ENCODE measurements around the gene ECEL1. TPM values are rescaled to one million over a fixed set of nuclear protein-coding genes. Genes with fewer than 3 reads are reported as not detected.
A peak's percentile ranks its signal among the peaks of the same experiment; 100 is the strongest.
"Not testable (repeated sequence)": the region's sequence is repeated elsewhere in the genome, so short reads cannot be mapped to it uniquely, and the experiment has no call there.

Gene ECEL1
- total RNA-seq, 2 experiments from 2014 or later = not detected

GRCh38 chr2:232451645-232452044, 36.0 kb downstream of the ECEL1 start:
- H3K27ac Mint-ChIP-seq; DNase-seq; H3K36me3 Mint-ChIP-seq (ENCODE audit: low read depth); H3K27me3 Mint-ChIP-seq; POLR2A ChIA-PET; H3K4me3 Mint-ChIP-seq; H3K4me1 Mint-ChIP-seq; CTCF ChIA-PET; H3K9me3 Mint-ChIP-seq: not testable (repeated sequence)

GRCh38 chr2:232449964-232450363, 37.7 kb downstream of the ECEL1 start:
- ChIA-PET CTCF (no interaction called here), POLR2A (no interaction called here)
- DNase-seq = no peak
- Mint-ChIP-seq H3K9me3 (no peaks in the 10 kb centered on the region), H3K27me3 (peaks cover 7% of the 10 kb centered on the region), H3K4me3 (no peak overlapping the region), H3K27ac (no peak overlapping the region), H3K4me1 (no peaks in the 10 kb centered on the region), H3K36me3 (ENCODE audit: low read depth) (no peaks in the 10 kb centered on the region)

- Mint-ChIP-seq H3K36me3 (ENCODE audit: low read depth) (no peaks in the 10 kb centered on the region), H3K27me3 (peaks cover 5% of the 10 kb centered on the region), H3K9me3 (no peaks in the 10 kb centered on the region), H3K4me1 (no peaks in the 10 kb centered on the region), H3K27ac (no peak overlapping the region), H3K4me3 (no peak overlapping the region)
- ChIA-PET CTCF (interaction anchor here (0.6 to 2.2 kb wide), 2 partner anchors 23 to 72 kb away, joined by 3 to 7 read pairs; partner anchors contain the start of gene PRSS56), POLR2A (no interaction called here)
- DNase-seq = no peak
These were observed 39.3 kb downstream of the ECEL1 start for GRCh38 chr2:232448304-232448690.

- H3K27ac Mint-ChIP-seq = no peak overlapping the region
- H3K36me3 Mint-ChIP-seq (ENCODE audit: low read depth) = no peaks in the 10 kb centered on the region
- no peak for DNase-seq
- ChIA-PET POLR2A (interaction anchor here (0.8 kb wide), 1 partner anchor 73 kb away, joined by 3 read pairs; the partner anchor contains the start of gene PRSS56), CTCF (interaction anchor here (0.6 to 2.2 kb wide), 3 partner anchors 18 to 73 kb away, joined by 3 to 7 read pairs (median 6); partner anchors contain the start of gene PRSS56)
- no peaks in the 10 kb centered on the region for H3K4me1 Mint-ChIP-seq
- no peaks in the 10 kb centered on the region for H3K9me3 Mint-ChIP-seq
- H3K27me3 Mint-ChIP-seq = peaks cover 1% of the 10 kb centered on the region
- no peak overlapping the region for H3K4me3 Mint-ChIP-seq
These were observed 39.9 kb downstream of the ECEL1 start for GRCh38 chr2:232447638-232448303.

GRCh38 chr2:232447091-232447620, 40.5 kb downstream of the ECEL1 start:
- Mint-ChIP-seq H3K9me3 (no peaks in the 10 kb centered on the region), H3K4me3 (no peak overlapping the region), H3K36me3 (ENCODE audit: low read depth) (no peaks in the 10 kb centered on the region), H3K4me1 (no peaks in the 10 kb centered on the region), H3K27ac (no peak overlapping the region), H3K27me3 (no peaks in the 10 kb centered on the region)
- DNase-seq = no peak
- POLR2A ChIA-PET = interaction anchor here (0.8 kb wide), 1 partner anchor 73 kb away, joined by 3 read pairs; the partner anchor contains the start of gene PRSS56
- CTCF ChIA-PET = interaction anchor here (1.6 to 2.2 kb wide), 3 partner anchors 17 to 76 kb away, joined by 6 to 9 read pairs (median 7); partner anchors contain the start of gene PRSS56

- DNase-seq; H3K9me3 Mint-ChIP-seq; H3K27me3 Mint-ChIP-seq; H3K4me1 Mint-ChIP-seq; H3K4me3 Mint-ChIP-seq; H3K36me3 Mint-ChIP-seq (ENCODE audit: low read depth); H3K27ac Mint-ChIP-seq; POLR2A ChIA-PET: not testable (repeated sequence)
- CTCF ChIA-PET = interaction anchor here (0.5 to 1.9 kb wide), 3 partner anchors 16 to 1286 kb away, joined by 5 to 9 read pairs (median 6); no protein-coding TSS in a partner anchor
These were observed 41.3 kb downstream of the ECEL1 start for GRCh38 chr2:232446266-232446777.

- H3K27me3 Mint-ChIP-seq; POLR2A ChIA-PET; H3K27ac Mint-ChIP-seq; H3K4me1 Mint-ChIP-seq; H3K9me3 Mint-ChIP-seq; H3K4me3 Mint-ChIP-seq; DNase-seq; H3K36me3 Mint-ChIP-seq (ENCODE audit: low read depth): not testable (repeated sequence)
- CTCF ChIA-PET = interaction anchor here (1.4 to 1.6 kb wide), 2 partner anchors 78 to 126 kb away, joined by 4 to 9 read pairs; no protein-coding TSS in a partner anchor
These were observed 42.3 kb downstream of the ECEL1 start for GRCh38 chr2:232445149-232445885.

GRCh38 chr2:232444409-232445148, 43.1 kb downstream of the ECEL1 start:
- Mint-ChIP-seq H3K36me3 (ENCODE audit: low read depth) (no peaks in the 10 kb centered on the region), H3K27ac (no peak overlapping the region), H3K4me3 (no peak overlapping the region), H3K27me3 (no peaks in the 10 kb centered on the region), H3K4me1 (no peaks in the 10 kb centered on the region), H3K9me3 (no peaks in the 10 kb centered on the region)
- peak; percentile 73 for DNase-seq
- CTCF ChIA-PET = interaction anchor here (1.1 to 1.4 kb wide), 2 partner anchors 69 to 127 kb away, joined by 3 to 4 read pairs; no protein-coding TSS in a partner anchor
- POLR2A ChIA-PET = no interaction called here

GRCh38 chr2:232443669-232444408, 43.8 kb downstream of the ECEL1 start:
- POLR2A ChIA-PET; DNase-seq; H3K27me3 Mint-ChIP-seq; H3K27ac Mint-ChIP-seq; H3K4me3 Mint-ChIP-seq; H3K36me3 Mint-ChIP-seq (ENCODE audit: low read depth); H3K9me3 Mint-ChIP-seq; H3K4me1 Mint-ChIP-seq: not testable (repeated sequence)
- CTCF ChIA-PET = interaction anchor here (1.1 to 1.4 kb wide), 2 partner anchors 69 to 128 kb away, joined by 3 to 4 read pairs; no protein-coding TSS in a partner anchor

- H3K27ac Mint-ChIP-seq; H3K36me3 Mint-ChIP-seq (ENCODE audit: low read depth); POLR2A ChIA-PET; H3K9me3 Mint-ChIP-seq; H3K4me3 Mint-ChIP-seq; DNase-seq; H3K27me3 Mint-ChIP-seq; H3K4me1 Mint-ChIP-seq: not testable (repeated sequence)
- CTCF ChIA-PET = interaction anchor here (1.7 kb wide), 1 partner anchor 31 kb away, joined by 3 read pairs; no protein-coding TSS in a partner anchor
These were observed 44.6 kb downstream of the ECEL1 start for GRCh38 chr2:232443047-232443446.

- POLR2A ChIA-PET; DNase-seq; H3K36me3 Mint-ChIP-seq (ENCODE audit: low read depth); H3K4me3 Mint-ChIP-seq; H3K27ac Mint-ChIP-seq; H3K27me3 Mint-ChIP-seq; H3K9me3 Mint-ChIP-seq; H3K4me1 Mint-ChIP-seq: not testable (repeated sequence)
- CTCF ChIA-PET = interaction anchor here (1.7 kb wide), 1 partner anchor 32 kb away, joined by 3 read pairs; no protein-coding TSS in a partner anchor
These were observed 45.2 kb downstream of the ECEL1 start for GRCh38 chr2:232442431-232442830.

- H3K27ac Mint-ChIP-seq; H3K36me3 Mint-ChIP-seq (ENCODE audit: low read depth); H3K27me3 Mint-ChIP-seq; H3K4me1 Mint-ChIP-seq; DNase-seq; POLR2A ChIA-PET; H3K4me3 Mint-ChIP-seq; H3K9me3 Mint-ChIP-seq: not testable (repeated sequence)
- CTCF ChIA-PET = interaction anchor here (1.7 kb wide), 1 partner anchor 32 kb away, joined by 3 read pairs; no protein-coding TSS in a partner anchor
These were observed 45.7 kb downstream of the ECEL1 start for GRCh38 chr2:232441922-232442321.

All from activated CD4-positive, alpha-beta memory T cell treated with anti-CD3 and anti-CD28 coated beads, Interleukin-2, amount 10 ng/mL, durations not matched to agents 7 days and 5 days (primary cell).